GM12878 (cell line): Measurements from ENCODE around the gene VLDLR. TPM values are rescaled to one million over a fixed set of nuclear protein-coding genes. Genes with fewer than 3 reads are reported as not detected.

Experiments
- GATAD2B ChIP-seq: fragments of 450-650 bp; conservative IDR thresholded peaks from 2 replicates; pipeline ENCODE4 v1.6.1; 2017; ENCODE audit warnings: low read depth, mild to moderate bottlenecking, moderate library complexity
- MAX ChIP-seq: IDR thresholded peaks from 2 replicates; pipeline ENCODE4 v1.6.1; 2012; ENCODE audit warnings: low read depth, low read length, improper control_type of control experiment
- ZNF687 ChIP-seq: fragments of 450-650 bp; IDR thresholded peaks from 2 replicates; pipeline ENCODE4 v1.6.1; 2017; ENCODE audit warnings: mild to moderate bottlenecking, moderate library complexity
- polyA plus RNA-seq, 11 experiments: library from polyadenylated mRNA; depleted of rRNA in 4 of 11; unstranded in 6 of 11; stranded (reverse) in 5 of 11; fragments of >200 nt; fragmentation: Nextera tagmentation in 4 of 11; fragmentation: Illumina TruSeq in 1 of 11; extraction: Ambion mirVana in 4 of 11; extraction: Trizol in 1 of 11; gene quantifications; 1 replicate in 1 of 11; 2 replicates in 10 of 11; pipeline versions ENCODE4 v1.2.1 to v1.2.3, GENCODE V29; 2011 to 2016; ENCODE audit warnings: inconsistent platforms in 2 of 11, missing spikeins in 2 of 11, low read depth in 1 of 11
- total RNA-seq, 4 experiments: library from RNA; depleted of rRNA in 3 of 4; stranded (reverse); fragments of >200 nt in 3 of 4; fragmentation: Illumina TruSeq in 1 of 4; extraction: Trizol in 1 of 4; gene quantifications; 2 replicates each; pipeline versions ENCODE4 v1.2.1 to v1.2.3, GENCODE V29; 2013 to 2021

The VLDLR gene
- total and polyA plus RNA-seq, 10 of the 15 experiments (the other 5 are each of a cell fraction or from before 2014, with no cell fraction given), result 0.14 to 5.9 (median 0.57) TPM

DNA sequence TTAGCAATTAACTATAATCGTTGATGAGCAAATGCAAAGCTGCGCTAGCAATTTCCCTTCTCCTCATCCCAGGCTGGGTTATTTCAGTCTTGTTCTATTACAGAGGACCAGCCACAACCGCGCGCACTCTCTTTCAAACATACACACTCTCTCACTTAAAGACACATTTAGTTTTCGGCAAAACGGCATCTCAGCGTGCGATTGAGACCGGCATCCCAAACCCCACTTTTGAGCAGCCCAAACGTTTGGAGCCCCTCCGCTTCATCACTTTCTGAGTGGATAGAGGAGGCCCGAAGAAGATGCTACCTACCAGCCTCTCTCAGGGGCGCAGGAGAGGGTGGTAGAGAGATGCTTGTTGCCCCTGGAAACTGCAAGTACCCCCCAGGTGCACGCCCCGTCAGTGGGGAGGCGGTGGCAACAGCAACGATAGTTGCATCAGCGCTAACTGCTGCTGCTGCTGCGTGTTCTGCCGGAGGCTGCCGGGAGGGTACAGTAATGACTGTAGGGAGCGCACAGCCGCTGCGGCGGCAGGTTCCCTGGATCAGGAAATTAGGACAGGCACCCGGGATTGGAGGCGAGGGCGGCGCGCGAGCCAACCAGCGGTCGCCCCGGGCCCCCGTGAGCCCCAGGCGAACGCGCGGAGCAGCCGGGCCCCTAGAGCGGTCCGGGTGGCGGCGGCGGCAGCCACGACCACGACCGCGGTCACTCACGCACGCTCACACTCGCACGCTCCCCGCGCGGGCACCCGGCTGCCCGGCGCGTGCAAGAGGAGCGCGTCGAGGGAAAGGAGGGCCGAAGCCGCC is 467 bp upstream of the VLDLR start (continued):
- TF ChIP-seq MAX, result no peak; the same call in 1 of the 2 replicates
- peak; percentile 84 for TF ChIP-seq ZNF687
- TF ChIP-seq GATAD2B, result peak; percentile 69; the same call in 1 of the 2 replicates
